ENCODE data around the gene FAM81B.
"Not testable (repeated sequence)": the region's sequence is repeated elsewhere in the genome, so short reads cannot be mapped to it uniquely, and the experiment has no call there.

Gene FAM81B

DNA sequence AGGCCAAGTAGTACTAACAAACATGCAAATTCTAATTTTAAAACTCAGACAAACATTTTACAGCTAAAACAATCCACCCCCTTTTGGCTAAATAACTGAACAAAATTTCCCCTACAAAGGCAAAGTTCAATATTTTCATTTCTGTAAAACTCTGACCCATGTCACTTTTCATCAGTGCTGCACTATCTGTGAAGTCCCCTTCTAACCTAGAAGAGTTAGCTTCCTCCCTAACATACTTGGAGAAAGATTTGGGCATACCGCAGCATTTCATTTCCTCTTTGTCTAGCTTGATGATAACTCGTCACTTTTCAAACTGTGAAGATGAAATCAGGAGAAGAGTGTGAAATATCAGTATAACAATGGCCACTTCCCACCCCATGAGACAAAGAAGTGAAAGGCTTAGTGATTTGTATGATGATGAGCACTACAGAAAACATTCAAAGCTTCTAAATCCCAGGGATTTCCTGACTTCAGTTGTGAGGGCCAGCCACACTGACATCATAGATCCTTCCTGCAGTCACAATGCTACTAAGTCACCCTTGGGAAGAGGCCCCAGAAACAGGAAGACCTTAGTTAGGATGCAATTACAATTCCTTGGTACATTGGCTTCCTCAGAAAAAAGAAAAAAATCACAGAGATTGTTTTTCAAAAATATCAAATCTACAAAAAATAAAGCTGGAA lies at the start of gene FAM81B:
Gene FAM81B (plus strand): TSS at position 555 of the 681 bp plus-strand sequence. CDS start 24 bp downstream, at position 579.
- no peak for DNase-seq

GRCh38 chr5:95341444-95341843 lies 49.7 kb upstream of the FAM81B start:
- DNase-seq, result not testable (repeated sequence)

DNA sequence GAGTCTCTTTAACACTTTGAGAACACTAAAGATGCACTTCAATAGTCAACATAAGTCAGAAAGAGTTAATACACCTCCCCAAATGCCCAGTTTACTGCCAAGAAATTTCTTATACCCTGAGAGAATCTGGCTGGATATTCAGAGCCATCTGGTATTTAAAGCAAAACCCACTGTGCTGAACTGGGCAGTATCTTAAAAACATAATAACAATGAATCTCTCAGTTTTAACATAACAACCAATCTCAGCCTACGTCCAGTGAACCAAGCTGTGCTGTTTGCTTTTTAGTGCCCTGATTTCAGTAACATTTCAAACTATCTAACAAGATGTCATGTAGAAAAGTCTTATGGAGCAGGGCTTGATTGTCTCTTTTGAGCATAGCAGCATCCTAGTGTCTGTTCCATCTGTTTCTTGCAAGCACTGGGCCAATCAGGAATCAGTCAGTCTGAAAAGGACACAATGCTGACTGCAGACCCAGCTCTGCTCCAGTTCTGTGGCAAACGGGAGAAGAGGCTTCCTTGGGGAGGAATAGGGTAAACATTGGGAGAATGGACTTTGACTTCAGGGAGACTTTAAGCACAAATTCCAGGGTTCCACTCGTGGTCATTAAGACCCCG lies 43.6 kb upstream of the FAM81B start:
- no peak for DNase-seq

DNA sequence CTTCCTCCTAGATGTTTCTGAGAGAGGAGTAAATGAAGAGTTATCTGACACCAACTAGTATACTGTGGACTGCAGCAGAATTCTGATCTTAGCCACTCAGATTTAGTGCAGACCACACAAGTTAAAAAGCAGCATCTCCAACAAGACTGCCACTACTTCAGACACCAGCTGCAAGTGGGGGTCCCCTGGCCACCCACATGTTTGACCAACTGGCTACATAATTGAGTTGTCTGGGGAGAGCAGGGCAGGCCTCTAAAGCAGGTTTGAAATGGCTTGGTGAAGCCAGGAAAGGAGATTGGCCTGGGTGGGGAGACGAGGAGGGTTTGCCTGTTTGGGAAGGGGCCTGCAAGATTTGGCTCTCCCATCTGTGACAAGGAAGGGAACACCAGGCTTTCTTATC lies 40.5 kb upstream of the FAM81B start:
- no peak for DNase-seq

GRCh38 chr5:95352691-95353090 lies 38.5 kb upstream of the FAM81B start:
- no peak for DNase-seq

DNA sequence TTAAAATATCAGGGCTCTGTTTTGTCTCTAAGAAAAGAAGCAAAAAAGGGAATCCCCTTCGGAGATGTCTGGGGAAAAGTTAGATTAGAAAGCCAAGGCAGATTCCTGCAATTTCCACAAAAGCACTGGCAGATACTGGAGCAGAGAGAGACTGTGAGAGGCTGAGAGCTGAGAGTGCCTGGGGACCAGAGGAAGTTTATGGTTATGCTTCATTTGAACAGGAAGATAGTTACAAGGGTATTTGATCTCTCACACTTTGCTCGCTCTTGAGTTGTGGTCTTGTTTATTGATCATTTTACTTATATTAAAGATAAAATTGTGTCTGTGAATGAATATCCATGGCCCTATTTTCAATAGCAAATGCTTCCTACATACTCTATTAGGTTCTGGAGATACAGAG lies 32.8 kb upstream of the FAM81B start:
- no peak for DNase-seq

- no peak for DNase-seq
Observed at GRCh38 chr5:95358848-95359247, 32.3 kb upstream of the FAM81B start.

DNA sequence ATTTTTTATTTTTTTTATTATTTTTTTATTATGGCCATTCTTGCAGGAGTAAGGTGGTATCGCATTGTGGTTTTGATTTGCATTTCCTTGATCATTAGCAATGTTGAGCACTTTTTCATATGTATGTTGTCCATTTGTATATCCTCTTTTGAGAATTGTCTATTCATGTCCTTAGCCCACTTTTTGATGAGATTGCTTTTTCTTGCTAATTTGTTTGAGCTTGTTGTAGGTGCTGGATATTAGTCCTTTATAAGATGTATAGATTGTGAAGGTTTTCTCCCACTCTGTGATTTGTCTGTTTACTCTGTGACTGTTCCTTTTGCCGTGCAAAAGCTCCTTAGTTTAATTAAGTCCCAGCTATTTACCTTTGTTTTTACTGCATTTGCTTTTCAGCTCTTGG lies 30.5 kb upstream of the FAM81B start:
- not testable (repeated sequence) for DNase-seq

DNA sequence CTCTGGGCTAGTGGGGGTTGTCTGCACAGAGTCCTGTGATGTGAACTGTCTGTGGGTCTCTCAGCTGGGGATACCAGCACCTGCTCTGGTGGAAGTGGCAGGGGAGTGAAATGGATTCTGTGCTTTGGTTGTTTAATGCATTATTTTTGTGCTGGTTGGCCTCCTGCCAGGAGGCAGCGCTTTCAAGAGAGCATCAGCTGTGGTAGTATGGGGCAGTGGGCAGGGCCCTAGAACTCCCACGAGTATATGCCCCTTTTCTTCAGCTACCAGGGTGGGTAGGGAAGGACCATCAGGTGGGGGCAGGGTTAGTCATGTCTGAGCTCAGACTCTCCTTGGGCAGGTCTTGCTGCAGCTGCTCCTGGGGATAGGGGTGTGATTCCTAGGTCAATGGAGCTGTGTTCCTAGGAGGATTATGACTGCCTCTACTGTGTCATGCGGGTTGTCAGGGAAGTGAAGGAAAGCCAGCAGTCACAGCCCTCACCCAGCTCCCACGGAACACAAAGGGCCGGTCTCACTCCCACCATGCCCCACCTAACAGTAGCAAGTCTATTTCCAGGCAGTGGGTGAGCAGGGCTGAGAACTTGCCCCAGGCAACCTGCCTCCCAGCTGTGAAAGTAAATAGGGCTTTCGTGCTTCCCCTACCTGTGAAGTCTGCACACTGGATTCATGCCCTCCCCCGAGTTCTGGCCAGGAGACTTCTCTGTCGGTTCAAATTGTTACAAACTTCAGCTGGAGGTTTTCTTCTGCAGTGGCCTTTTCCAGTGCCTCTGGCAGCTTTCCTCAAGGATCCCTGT lies 25.7 kb upstream of the FAM81B start:
- DNase-seq, result no peak

- no peak for DNase-seq
Observed at GRCh38 chr5:95369782-95370181, 21.4 kb upstream of the FAM81B start.

- DNase-seq, result no peak
Observed at GRCh38 chr5:95374061-95374460, 17.1 kb upstream of the FAM81B start.

- no peak for DNase-seq
Observed at GRCh38 chr5:95375591-95375990, 15.6 kb upstream of the FAM81B start.

GRCh38 chr5:95379133-95379532 lies 12.0 kb upstream of the FAM81B start:
- no peak for DNase-seq

DNA sequence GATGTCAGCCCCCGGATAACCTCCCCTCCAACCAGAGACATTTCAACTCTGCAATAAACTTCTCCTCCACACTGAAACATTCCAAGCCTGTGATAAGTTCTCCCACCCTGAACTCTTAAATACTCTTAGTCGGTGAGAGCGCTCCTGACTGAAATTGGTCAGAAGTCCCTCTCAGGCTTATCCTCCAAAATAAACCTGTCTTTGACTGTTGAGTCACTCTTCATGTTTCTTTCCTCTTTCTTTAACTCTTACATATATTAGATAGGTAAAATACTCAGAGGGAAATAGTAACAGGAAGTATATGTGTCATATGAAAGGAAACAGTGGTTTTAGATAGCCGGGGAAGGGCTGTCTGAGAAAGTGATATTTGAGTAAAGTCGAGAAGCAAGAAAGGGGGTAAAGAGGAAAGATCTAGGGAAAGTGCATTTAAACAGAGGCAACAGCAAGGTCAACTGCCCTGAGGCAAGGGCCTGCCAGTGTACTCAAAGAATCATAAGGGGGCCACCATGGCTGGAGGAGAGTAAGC lies 11.0 kb upstream of the FAM81B start:
- no peak for DNase-seq

- DNase-seq, result no peak
Observed at GRCh38 chr5:95382801-95383200, 8.4 kb upstream of the FAM81B start.

DNA sequence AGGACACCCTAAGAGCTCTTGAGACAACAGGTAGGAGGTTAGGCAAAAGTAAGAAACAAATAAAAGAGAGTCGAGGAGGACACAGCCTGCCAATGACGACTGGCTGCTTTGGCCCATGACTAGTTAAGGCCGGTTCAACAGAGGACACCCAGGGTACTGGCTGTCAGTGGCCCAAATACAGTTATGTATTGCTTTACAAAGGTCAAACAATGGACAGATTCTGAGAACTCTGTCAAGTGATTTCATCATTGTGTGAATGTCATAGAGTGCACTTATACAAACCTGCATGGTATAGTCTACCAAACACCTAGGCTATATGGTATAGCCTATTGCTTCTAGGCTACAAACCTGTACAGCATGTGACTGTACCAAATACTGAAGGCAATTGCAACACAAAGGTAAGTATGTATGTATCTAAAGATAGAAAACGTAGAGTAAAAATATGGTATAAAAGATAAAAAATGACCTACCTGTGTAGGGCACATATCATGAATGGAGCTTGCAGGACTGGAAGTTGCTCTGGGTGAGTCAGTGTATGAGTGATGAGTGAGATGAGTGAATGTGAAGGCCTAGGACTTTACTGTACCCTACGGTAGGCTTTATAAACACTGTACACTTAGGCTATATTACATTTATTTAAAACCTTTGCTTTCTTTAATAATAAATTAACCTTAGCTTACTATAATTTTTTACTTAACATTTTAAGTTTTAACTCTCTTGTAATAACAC lies 6.5 kb upstream of the FAM81B start:
- no peak for DNase-seq

DNA sequence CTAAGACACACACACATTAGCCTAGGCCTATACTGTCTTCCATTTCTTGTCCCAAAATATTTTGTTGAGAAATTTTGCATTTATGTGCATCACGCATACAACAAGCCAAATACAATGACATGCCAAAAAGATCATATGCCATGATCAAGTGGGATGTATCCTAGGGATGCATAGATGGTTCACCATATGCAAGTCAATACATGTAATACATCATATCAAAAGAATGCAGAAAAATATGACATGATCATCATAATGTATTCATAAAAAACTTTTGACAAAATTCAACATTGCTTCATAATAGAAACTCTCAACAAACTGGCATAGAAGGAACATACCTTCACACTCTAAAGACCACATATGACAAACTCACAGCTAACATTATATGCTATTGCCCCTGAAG lies 5.8 kb upstream of the FAM81B start:
- DNase-seq, result no peak

DNA sequence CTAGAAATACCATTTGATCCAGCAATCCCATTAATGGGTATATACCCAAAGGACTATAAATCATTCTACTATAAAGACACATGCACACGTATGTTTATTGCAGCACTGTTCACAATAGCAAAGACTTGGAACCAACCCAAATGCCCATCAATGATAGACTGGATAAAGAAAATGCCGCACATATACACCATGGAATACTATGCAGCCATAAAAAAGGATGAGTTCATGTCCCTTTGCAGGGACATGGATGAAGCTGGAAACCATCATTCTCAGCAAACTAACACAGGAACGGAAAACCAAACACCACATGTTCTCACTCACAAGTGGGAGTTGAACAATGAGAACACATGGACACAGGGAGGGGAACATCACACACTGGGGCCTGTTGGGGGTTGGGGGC lies 799 bp downstream of the FAM81B start:
- DNase-seq, result not testable (repeated sequence)

DNA sequence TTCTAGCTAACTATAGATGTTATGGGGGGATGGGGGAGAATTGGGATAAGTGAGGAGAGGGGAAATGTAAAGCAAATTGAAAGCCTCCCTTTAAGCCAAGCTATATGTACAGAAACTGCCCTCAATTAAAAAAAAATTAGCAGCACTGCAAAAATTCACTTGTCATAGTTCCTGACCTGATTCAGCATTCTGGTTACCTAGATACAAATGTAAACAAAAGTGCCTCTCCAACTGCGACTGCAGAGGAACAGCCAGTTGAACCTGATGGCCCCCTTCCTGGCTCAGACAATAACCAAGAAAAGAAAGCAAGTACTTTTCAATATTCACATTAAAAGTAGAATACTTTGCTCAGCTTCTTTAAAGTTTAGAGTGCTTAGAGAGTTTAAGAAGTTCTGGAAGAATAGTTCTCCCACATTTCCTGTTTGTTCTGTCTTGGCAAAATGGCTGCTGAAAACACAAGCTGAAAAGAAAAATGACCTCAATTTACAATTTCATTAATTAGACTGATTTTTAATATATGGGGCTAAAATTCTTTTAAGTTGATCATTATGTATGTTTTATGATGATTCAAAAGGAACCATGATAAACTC lies 1.5 kb downstream of the FAM81B start:
- no peak for DNase-seq

DNA sequence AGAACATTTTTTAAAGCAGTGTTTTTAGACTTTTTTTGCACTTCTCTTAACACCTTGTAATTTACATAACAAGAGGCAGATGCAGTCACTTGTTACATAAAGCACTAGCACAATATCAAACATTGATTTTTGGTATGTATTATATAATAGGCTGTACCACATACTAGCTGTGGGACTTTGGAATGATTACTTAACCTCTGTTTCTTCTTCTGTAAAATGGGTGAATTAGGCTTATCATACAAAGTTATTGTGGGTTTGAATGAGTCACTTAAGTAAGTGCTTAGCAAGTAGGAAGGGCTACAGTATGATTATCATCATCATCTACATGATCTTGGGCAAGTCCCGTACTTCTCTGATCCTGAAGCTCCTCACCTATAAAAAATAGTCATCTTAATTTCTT lies 2.1 kb downstream of the FAM81B start:
- no peak for DNase-seq

GRCh38 chr5:95398989-95399388 lies 7.8 kb downstream of the FAM81B start:
- DNase-seq, result no peak

GRCh38 chr5:95401626-95402025 lies 10.5 kb downstream of the FAM81B start:
- no peak for DNase-seq

DNA sequence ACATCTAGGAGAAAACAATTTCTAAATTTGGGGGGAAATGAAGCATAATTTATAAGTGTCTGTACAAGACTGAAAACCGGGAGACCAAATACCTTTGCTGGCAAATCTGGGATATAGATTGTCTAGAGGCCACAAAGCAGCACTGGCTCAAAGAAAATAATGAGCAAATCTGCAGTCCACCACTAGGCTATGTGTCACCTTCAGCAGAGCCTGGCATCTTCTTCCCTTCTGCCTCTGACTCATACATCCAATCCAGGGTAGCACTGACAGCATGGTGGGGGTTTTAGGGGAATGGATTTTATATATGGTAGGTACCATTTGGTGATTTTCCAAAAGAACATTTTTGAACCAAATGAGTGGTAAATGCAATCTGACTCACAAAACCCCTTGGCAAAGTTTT lies 12.8 kb downstream of the FAM81B start:
- no peak for DNase-seq

Measured in NK-92 treated with Interleukin-12 subunit alpha and Interleukin-12 subunit beta, amount 100 ng/mL, for 24 hours (cell line).